ENCODE measurements around the gene PFKFB2.
"Not testable (repeated sequence)": the region's sequence is repeated elsewhere in the genome, so short reads cannot be mapped to it uniquely, and the experiment has no call there.

Gene PFKFB2

DNA sequence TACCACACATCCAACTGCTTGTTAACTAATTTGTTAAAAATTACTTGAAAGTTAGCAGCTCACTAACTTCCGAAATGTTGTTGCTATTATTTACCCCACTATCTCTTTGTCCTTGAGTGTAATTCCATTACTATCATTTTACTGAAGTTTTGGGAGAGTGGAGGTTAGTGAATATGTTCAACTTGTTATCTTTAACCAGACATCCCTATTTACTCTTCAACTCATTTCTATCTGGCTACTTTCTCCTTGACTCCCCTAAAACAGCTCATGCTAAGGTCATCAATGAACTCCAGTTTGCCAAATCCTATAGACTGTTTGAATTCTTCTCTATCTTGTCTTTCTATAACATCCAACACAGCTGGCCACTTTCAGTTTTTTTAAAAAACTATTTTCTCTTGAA, 16.2 kb upstream of the PFKFB2 start:
- TF ChIP-seq, protein P1, sequence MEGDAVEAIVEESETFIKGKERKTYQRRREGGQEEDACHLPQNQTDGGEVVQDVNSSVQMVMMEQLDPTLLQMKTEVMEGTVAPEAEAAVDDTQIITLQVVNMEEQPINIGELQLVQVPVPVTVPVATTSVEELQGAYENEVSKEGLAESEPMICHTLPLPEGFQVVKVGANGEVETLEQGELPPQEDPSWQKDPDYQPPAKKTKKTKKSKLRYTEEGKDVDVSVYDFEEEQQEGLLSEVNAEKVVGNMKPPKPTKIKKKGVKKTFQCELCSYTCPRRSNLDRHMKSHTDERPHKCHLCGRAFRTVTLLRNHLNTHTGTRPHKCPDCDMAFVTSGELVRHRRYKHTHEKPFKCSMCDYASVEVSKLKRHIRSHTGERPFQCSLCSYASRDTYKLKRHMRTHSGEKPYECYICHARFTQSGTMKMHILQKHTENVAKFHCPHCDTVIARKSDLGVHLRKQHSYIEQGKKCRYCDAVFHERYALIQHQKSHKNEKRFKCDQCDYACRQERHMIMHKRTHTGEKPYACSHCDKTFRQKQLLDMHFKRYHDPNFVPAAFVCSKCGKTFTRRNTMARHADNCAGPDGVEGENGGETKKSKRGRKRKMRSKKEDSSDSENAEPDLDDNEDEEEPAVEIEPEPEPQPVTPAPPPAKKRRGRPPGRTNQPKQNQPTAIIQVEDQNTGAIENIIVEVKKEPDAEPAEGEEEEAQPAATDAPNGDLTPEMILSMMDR (IDR thresholded peaks at IDR 0.05; ENCODE audit: low read depth, low read length, missing control alignments): no peak
- DNase-seq (ENCODE audit: extremely low read depth, low read depth): no peak
- H3K4me3 ChIP-seq (replicated peaks; ENCODE audit: low read depth, low read length): no peak overlapping the region

DNA sequence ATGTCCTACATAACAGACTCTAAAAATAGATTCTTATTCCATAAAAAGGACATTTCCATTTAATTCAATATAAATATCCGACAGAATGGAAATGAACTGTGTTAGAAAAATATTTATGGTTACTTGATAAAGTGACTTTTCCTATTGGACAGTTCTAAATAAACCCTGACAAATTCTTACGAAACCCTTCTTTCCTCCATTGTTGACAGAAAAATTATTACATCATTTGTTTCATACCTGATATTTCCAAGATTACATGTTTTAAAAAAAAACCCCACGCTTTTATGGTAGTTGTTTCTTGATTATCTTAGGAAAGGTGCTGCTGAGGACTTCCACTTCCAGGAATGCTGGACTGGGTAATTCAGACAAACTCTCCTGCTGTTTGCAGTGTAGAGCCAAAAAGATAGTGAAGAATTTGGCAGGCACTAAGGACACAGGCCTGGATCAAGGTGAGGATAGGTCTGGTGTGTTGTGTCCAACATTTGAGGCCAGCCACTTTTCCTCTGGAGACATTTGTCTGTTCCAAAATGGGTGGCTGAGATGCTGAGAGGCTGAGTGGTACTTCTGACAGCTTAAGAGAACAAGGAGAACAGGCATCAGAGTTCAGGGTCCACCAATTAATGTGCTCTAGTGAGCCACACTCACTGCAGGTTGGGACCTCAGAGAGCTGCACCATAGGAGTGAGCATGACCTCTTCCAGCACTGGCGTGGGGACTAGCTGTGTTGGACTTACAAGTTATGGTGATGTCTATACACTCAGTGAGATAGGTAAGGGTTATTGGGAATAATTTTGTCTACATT, 13.5 kb upstream of the PFKFB2 start:
- DNase-seq (ENCODE audit: extremely low read depth, low read depth): no peak
- no peak overlapping the region for H3K4me3 ChIP-seq (replicated peaks; ENCODE audit: low read depth, low read length)
- TF ChIP-seq, protein P1 (IDR thresholded peaks at IDR 0.05; ENCODE audit: low read depth, low read length, missing control alignments): no peak

DNA sequence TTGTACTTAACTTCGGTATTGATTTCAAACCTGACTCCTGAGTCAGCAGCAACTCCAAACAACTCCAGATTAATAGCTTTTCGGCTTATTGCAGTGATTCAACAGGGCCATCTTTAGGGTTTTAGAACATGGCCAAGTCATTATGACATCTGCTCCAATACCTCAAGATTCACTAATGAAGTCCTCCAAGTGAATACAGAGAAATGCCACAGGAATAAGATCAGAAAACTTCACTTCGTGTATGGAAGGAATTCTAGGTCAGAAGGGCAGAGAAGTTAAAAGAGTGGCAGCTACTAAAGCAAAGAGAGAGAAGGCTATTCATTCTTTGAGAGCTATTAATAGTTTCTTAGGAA, 12.9 kb upstream of the PFKFB2 start:
- no peak for DNase-seq (ENCODE audit: extremely low read depth, low read depth)
- H3K4me3 ChIP-seq (replicated peaks; ENCODE audit: low read depth, low read length): no peak overlapping the region
- TF ChIP-seq, protein P1 (IDR thresholded peaks at IDR 0.05; ENCODE audit: low read depth, low read length, missing control alignments): no peak

DNA sequence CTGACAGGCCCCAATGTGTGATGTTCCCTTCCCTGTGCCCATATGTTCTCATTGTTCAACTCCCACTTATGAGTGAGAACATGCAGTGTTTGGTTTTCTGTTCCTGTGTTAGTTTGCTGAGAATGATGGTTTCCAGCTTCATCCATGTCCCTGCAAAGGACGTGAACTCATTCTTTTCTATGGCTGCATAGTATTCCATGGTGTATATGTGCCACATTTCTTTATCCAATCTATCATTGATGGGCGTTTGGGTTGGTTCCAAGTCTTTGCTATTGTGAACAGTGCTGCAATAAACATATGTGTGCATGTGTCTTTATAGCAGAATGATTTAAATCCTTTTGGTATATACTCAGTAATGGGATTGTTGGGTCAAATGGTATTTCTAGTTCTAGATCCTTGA, 11.7 kb upstream of the PFKFB2 start:
- not testable (repeated sequence) for H3K4me3 ChIP-seq (replicated peaks; ENCODE audit: low read depth, low read length); DNase-seq (ENCODE audit: extremely low read depth, low read depth)

DNA sequence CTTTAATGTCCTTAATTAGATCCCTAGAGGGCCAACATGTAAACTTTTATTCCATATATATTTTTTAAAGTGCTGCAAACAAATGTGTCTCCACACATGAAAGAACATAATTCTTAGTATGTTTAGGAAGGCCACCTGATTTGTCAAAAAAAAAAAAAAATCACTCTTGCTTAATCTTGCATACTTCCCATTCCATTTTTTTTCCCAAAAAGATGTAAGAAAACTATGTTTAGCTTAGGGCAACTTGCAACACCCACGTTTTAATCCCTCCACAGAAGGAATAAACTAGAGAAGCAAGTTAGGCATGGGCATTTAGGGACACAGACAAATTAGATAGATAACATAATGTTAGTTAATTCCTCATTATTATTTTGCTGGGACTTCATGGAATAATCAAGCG, 7.6 kb upstream of the PFKFB2 start:
- no peak for DNase-seq (ENCODE audit: extremely low read depth, low read depth)
- H3K4me3 ChIP-seq (replicated peaks; ENCODE audit: low read depth, low read length): no peak overlapping the region
- TF ChIP-seq, protein P1 (IDR thresholded peaks at IDR 0.05; ENCODE audit: low read depth, low read length, missing control alignments): no peak

DNA sequence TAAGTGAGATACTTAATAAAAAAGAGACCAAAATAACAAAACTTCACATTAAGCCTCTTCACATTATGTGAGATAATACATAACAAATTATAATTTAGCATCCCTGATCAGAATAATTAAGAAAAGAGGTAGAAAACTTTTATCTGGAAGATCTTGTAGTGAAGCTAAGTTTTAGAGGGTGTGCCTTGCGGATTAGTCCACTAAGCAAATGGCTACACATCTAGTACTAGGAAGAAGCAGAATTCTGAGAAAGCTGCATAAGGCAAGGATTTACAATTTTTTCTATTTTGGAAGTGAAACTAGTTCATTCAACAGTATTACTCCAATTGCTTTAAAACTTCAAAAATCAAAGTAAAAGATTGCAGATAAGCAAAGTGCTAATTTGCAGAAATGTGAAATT, 5.6 kb upstream of the PFKFB2 start:
- no peak for DNase-seq (ENCODE audit: extremely low read depth, low read depth)
- H3K4me3 ChIP-seq (replicated peaks; ENCODE audit: low read depth, low read length): no peak overlapping the region
- TF ChIP-seq, protein P1 (IDR thresholded peaks at IDR 0.05; ENCODE audit: low read depth, low read length, missing control alignments): no peak

DNA sequence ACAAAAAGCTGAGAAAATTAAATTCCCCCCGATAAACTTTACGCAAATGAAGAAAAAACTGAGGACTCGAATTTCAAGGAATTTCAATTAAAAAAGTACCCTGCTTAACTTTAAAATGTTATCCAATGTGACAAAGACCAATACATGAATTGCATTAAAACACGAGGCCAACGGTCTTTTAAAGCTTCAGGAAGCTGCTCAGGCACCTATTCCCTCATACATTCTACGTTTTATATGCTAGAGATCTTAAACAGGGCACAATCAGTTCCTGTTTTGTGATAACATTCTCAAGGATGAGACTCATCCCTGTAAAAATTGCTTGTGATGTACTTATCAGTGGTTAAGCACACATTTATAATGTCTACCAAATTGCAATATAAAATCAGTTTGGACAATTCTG, 5.0 kb upstream of the PFKFB2 start:
- TF ChIP-seq, protein P1 (IDR thresholded peaks at IDR 0.05; ENCODE audit: low read depth, low read length, missing control alignments): no peak
- H3K4me3 ChIP-seq (replicated peaks; ENCODE audit: low read depth, low read length): no peak overlapping the region
- no peak for DNase-seq (ENCODE audit: extremely low read depth, low read depth)

All from HFF-Myc (cell line).